HL-60 (cell line): ENCODE results near the gene PURA.

ENCODE experiments used
- CTCF ChIP-seq: IDR thresholded peaks from one replicate; pipeline ENCODE4 v1.5.1; 2011; ENCODE audit warnings: low read length, control low read depth, inconsistent platforms; ENCODE audit not compliant: insufficient read depth
- REST ChIP-seq: IDR thresholded peaks from 2 replicates; pipeline ENCODE4 v1.6.1; 2012; ENCODE audit warnings: low read depth; ENCODE audit not compliant: insufficient replicate concordance

- TF ChIP-seq CTCF (no peak), REST (no peak)
Observed at GRCh38 chr5:140150201-140150600, 36.3 kb downstream of the PURA start.
